Immature natural killer cell (primary cell): Measurements from ENCODE around the gene FGFRL1. TPM values are rescaled to one million over a fixed set of nuclear protein-coding genes. Genes with fewer than 3 reads are reported as not detected.

Source experiments
- DNase-seq, 3 donors: peaks; one replicate each; pipeline ENCODE4 v3.0.0; 2022; ENCODE audit warnings: mixed read lengths in 1 of 3
- H3K27ac Mint-ChIP-seq, 6 donors: one replicate each; pipeline ENCODE4 v1.8.0; 2020; ENCODE audit warnings: mixed read lengths in 6 of 6, mild to moderate bottlenecking in 5 of 6, inconsistent platforms in 4 of 6, moderate library complexity in 3 of 6
- H3K27me3 Mint-ChIP-seq, 3 donors: one replicate each; pipeline ENCODE4 v1.8.0; 2020 to 2021; ENCODE audit warnings: low read depth in 3 of 3, mild to moderate bottlenecking in 3 of 3, mixed read lengths in 3 of 3, moderate library complexity in 3 of 3, inconsistent platforms in 1 of 3
- H3K36me3 Mint-ChIP-seq, 3 donors: one replicate each; pipeline ENCODE4 v1.8.0; 2020; ENCODE audit warnings: mixed read lengths in 3 of 3, inconsistent platforms in 2 of 3, mild to moderate bottlenecking in 2 of 3
- H3K4me1 Mint-ChIP-seq, 2 donors: one replicate each; pipeline ENCODE4 v1.8.0; 2020; ENCODE audit warnings: inconsistent platforms in 2 of 2, mild to moderate bottlenecking in 2 of 2, mixed read lengths in 2 of 2, moderate library complexity in 1 of 2
- H3K4me3 Mint-ChIP-seq, 5 donors: one replicate each; pipeline ENCODE4 v1.8.0; 2020; ENCODE audit warnings: mild to moderate bottlenecking in 5 of 5, mixed read lengths in 5 of 5, inconsistent platforms in 3 of 5, moderate library complexity in 3 of 5
- H3K9me3 Mint-ChIP-seq, 6 donors: one replicate each; pipeline ENCODE4 v1.8.0; 2020; ENCODE audit warnings: mild to moderate bottlenecking in 6 of 6, mixed read lengths in 6 of 6, inconsistent platforms in 4 of 6, moderate library complexity in 3 of 6
- polyA plus RNA-seq, 3 donors: library from polyadenylated mRNA; unstranded; fragments of 300-500 nt; fragmentation: Illumina TruSeq; gene quantifications; one replicate each; pipeline ENCODE4 v1.2.3, GENCODE V29; 2021

Gene FGFRL1
- polyA plus RNA-seq, 3 donors from 2014 or later: 0.19 to 0.30 TPM; not detected in 1

GRCh38 chr4:1013225-1014073 is 2.0 kb downstream of the FGFRL1 start:
- Mint-ChIP-seq H3K9me3 (no peaks in the 10 kb centered on the region), H3K27ac (no peak overlapping the region), H3K27me3 (peaks cover 8 to 21% (median 9%) of the 10 kb centered on the region in 3 donors), H3K36me3 (no peaks in the 10 kb centered on the region), H3K4me1 (peaks cover 12 to 15% of the 10 kb centered on the region in 2 donors), H3K4me3 (peak overlapping the region in 4 of 5 donors; percentile 7 to 42 (median 37))
- DNase-seq: no peak

GRCh38 chr4:1014291-1015167 is 3.1 kb downstream of the FGFRL1 start:
- Mint-ChIP-seq H3K4me3 (peak overlapping the region in 3 of 5 donors; percentile 35 to 42 (median 39)), H3K36me3 (no peaks in the 10 kb centered on the region), H3K4me1 (peaks cover 5 to 7% of the 10 kb centered on the region in 2 donors), H3K9me3 (no peaks in the 10 kb centered on the region), H3K27ac (no peak overlapping the region), H3K27me3 (peaks cover 5 to 13% (median 6%) of the 10 kb centered on the region in 3 donors)
- no peak for DNase-seq

GRCh38 chr4:1015179-1015578 is 3.8 kb downstream of the FGFRL1 start:
- Mint-ChIP-seq H3K27ac (no peak overlapping the region), H3K4me3 (no peak overlapping the region), H3K36me3 (no peaks in the 10 kb centered on the region), H3K9me3 (no peaks in the 10 kb centered on the region), H3K27me3 (peaks cover 4 to 12% (median 5%) of the 10 kb centered on the region in 3 donors), H3K4me1 (peaks cover 5 to 6% of the 10 kb centered on the region in 2 donors)
- no peak for DNase-seq

GRCh38 chr4:1015746-1016145 is 4.3 kb downstream of the FGFRL1 start:
- no peak overlapping the region for H3K4me3 Mint-ChIP-seq
- H3K9me3 Mint-ChIP-seq: no peaks in the 10 kb centered on the region
- no peaks in the 10 kb centered on the region for H3K36me3 Mint-ChIP-seq
- peaks cover under 1% of the 10 kb centered on the region in 2 donors for H3K4me1 Mint-ChIP-seq
- no peak overlapping the region for H3K27ac Mint-ChIP-seq
- no peak for DNase-seq
- H3K27me3 Mint-ChIP-seq: peaks cover 0 to 8% (median under 1%) of the 10 kb centered on the region in 3 donors

GRCh38 chr4:1017211-1017610 is 5.8 kb downstream of the FGFRL1 start:
- Mint-ChIP-seq H3K9me3 (no peaks in the 10 kb centered on the region), H3K27ac (no peak overlapping the region), H3K4me1 (no peaks in the 10 kb centered on the region), H3K36me3 (no peaks in the 10 kb centered on the region), H3K27me3 (peaks cover 0 to 7% (median 0%) of the 10 kb centered on the region in 3 donors), H3K4me3 (no peak overlapping the region)
- no peak for DNase-seq

- DNase-seq: no peak
- Mint-ChIP-seq H3K4me3 (no peak overlapping the region), H3K27ac (no peak overlapping the region), H3K36me3 (no peaks in the 10 kb centered on the region), H3K9me3 (no peaks in the 10 kb centered on the region), H3K4me1 (no peaks in the 10 kb centered on the region), H3K27me3 (peaks cover 0 to 7% (median 0%) of the 10 kb centered on the region in 3 donors)
Measured at GRCh38 chr4:1017706-1018105, 6.3 kb downstream of the FGFRL1 start.

GRCh38 chr4:1018147-1019020 is 7.0 kb downstream of the FGFRL1 start:
- H3K4me3 Mint-ChIP-seq: no peak overlapping the region
- H3K9me3 Mint-ChIP-seq: no peaks in the 10 kb centered on the region

GRCh38 chr4:1019320-1019719 is 7.9 kb downstream of the FGFRL1 start:
- H3K4me3 Mint-ChIP-seq: no peak overlapping the region
- no peak for DNase-seq
- no peaks in the 10 kb centered on the region for H3K36me3 Mint-ChIP-seq
- H3K27ac Mint-ChIP-seq: no peak overlapping the region
- no peaks in the 10 kb centered on the region for H3K9me3 Mint-ChIP-seq
- H3K4me1 Mint-ChIP-seq: no peaks in the 10 kb centered on the region
- H3K27me3 Mint-ChIP-seq: peaks cover 0 to 5% (median 0%) of the 10 kb centered on the region in 3 donors

More at GRCh38 chr4:1018147-1019020, 7.0 kb downstream of the FGFRL1 start:
- H3K4me1 Mint-ChIP-seq: no peaks in the 10 kb centered on the region
- DNase-seq: no peak
- H3K27ac Mint-ChIP-seq: no peak overlapping the region
- H3K36me3 Mint-ChIP-seq: no peaks in the 10 kb centered on the region
- H3K27me3 Mint-ChIP-seq: peaks cover 0 to 7% (median 0%) of the 10 kb centered on the region in 3 donors

GRCh38 chr4:1019729-1020470 is 8.5 kb downstream of the FGFRL1 start:
- no peak overlapping the region for H3K4me3 Mint-ChIP-seq
- H3K4me1 Mint-ChIP-seq: no peaks in the 10 kb centered on the region
- no peaks in the 10 kb centered on the region for H3K9me3 Mint-ChIP-seq
- H3K36me3 Mint-ChIP-seq: no peaks in the 10 kb centered on the region
- no peak for DNase-seq
- H3K27ac Mint-ChIP-seq: no peak overlapping the region
- peaks cover 0 to 5% (median 0%) of the 10 kb centered on the region in 3 donors for H3K27me3 Mint-ChIP-seq

- no peak for DNase-seq
- Mint-ChIP-seq H3K36me3 (no peaks in the 10 kb centered on the region), H3K9me3 (no peaks in the 10 kb centered on the region), H3K4me3 (no peak overlapping the region), H3K27ac (no peak overlapping the region), H3K4me1 (peaks cover 0 to 3% of the 10 kb centered on the region in 2 donors), H3K27me3 (peaks cover 0 to 5% (median 0%) of the 10 kb centered on the region in 3 donors)
Measured at GRCh38 chr4:1021386-1022050, 10.1 kb downstream of the FGFRL1 start.

- H3K27me3 Mint-ChIP-seq: peaks cover 0 to 3% (median 0%) of the 10 kb centered on the region in 3 donors
- DNase-seq: no peak
- H3K4me1 Mint-ChIP-seq: peaks cover 0 to 3% of the 10 kb centered on the region in 2 donors
- no peaks in the 10 kb centered on the region for H3K9me3 Mint-ChIP-seq
- no peak overlapping the region for H3K4me3 Mint-ChIP-seq
- H3K27ac Mint-ChIP-seq: no peak overlapping the region
- no peaks in the 10 kb centered on the region for H3K36me3 Mint-ChIP-seq
Measured at GRCh38 chr4:1022051-1022738, 10.8 kb downstream of the FGFRL1 start.

GRCh38 chr4:1022739-1023066 is 11.3 kb downstream of the FGFRL1 start:
- H3K9me3 Mint-ChIP-seq: no peaks in the 10 kb centered on the region
- no peak overlapping the region for H3K27ac Mint-ChIP-seq
- no peaks in the 10 kb centered on the region for H3K36me3 Mint-ChIP-seq
- peaks cover 0 to 3% (median 0%) of the 10 kb centered on the region in 3 donors for H3K27me3 Mint-ChIP-seq
- peaks cover 0 to 3% of the 10 kb centered on the region in 2 donors for H3K4me1 Mint-ChIP-seq
- no peak overlapping the region for H3K4me3 Mint-ChIP-seq
- no peak for DNase-seq
